ENCODE results near the gene ABHD17C.
A peak's percentile ranks its signal among the peaks of the same experiment; 100 is the strongest.

Gene ABHD17C

GRCh38 chr15:80769153-80769828 is 74.2 kb downstream of the ABHD17C start:
- DNase-seq = no peak

- DNase-seq = no peak
Measured at GRCh38 chr15:80769829-80770705, 75.0 kb downstream of the ABHD17C start.

- DNase-seq = no peak
Measured at GRCh38 chr15:80773122-80773551, 78.0 kb downstream of the ABHD17C start.

- DNase-seq = no peak
Measured at GRCh38 chr15:80773792-80774352, 78.8 kb downstream of the ABHD17C start.

DNA sequence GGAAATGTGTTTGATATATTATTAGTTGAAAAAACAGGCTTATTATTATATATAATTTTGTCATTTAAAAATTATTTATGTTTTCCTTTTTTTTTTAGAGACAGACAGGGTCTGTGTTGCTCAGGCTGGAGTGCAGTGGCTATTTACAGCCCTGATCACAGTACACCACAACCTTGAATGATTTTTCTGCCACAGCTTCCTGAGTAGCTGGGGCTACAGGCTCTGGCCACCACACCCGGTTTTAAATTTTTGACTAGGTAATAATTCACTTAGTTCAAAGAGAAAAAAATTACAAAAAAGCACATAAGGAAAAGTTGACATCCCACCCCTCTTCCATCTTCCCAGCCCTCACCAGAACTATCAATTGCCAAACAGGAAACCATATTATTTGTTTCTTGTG is 79.4 kb downstream of the ABHD17C start:
- DNase-seq = no peak

DNA sequence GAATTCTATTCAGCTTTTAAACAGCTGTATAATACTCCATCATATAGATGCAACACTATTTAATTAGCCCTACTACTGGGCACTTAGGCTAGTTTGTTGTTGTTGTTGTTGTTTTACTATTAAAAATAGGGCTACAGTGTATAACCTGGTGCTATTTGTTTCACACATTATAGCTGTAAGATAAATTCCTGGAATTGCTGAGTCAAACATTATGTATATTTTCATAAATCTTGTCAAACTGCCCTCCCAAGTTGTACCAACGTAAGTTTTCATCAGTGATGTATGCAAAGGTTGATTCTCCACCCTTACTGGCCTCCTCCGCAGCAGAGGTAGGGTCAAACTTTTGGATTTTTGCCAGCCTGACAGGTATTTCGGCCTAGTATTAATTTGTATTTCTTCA is 80.2 kb downstream of the ABHD17C start:
- DNase-seq = no peak

GRCh38 chr15:80776420-80777045 is 81.4 kb downstream of the ABHD17C start:
- peak; percentile 76 for DNase-seq

- DNase-seq = no peak
Measured at GRCh38 chr15:80777137-80777536, 82.0 kb downstream of the ABHD17C start.

DNA sequence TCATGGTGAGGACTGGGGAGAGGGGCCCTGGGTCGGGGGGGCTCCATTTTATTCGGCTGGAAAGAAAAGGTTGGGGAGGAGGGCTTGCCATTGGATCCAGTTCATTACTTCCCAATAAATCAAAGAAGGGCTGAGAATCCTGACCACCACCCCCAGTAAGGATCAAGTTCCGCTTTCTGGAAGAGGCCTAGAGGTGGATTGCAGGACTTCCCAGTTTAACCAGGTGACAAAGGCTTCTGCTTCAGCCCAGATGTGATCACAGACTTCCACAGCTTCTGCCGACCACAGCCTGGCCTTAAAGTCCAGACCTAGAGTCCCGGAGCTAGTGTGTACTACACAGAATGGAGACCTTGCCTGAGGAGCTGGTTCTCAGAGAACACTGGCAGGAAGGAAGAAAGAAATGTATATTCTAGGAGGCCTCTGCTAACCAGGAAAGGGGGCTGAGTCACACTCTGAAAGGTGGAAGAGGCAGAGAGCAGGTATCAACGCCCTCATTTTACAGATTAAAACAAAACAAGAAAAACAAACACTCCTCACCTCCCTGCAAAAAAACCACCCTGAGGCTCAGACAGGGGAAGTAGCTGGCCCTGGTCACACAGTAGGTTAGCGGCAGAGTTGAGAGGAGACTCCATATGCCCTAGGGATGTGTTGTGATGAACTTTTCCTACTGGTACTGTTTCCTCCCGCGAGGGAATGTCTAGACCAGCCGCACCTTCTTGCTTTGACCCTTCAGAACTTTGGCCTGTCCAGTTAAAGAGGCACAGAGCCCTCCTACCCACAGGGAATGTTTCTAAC is 82.9 kb downstream of the ABHD17C start:
- no peak for DNase-seq

GRCh38 chr15:80778621-80778963 is 83.5 kb downstream of the ABHD17C start:
- DNase-seq = no peak

DNA sequence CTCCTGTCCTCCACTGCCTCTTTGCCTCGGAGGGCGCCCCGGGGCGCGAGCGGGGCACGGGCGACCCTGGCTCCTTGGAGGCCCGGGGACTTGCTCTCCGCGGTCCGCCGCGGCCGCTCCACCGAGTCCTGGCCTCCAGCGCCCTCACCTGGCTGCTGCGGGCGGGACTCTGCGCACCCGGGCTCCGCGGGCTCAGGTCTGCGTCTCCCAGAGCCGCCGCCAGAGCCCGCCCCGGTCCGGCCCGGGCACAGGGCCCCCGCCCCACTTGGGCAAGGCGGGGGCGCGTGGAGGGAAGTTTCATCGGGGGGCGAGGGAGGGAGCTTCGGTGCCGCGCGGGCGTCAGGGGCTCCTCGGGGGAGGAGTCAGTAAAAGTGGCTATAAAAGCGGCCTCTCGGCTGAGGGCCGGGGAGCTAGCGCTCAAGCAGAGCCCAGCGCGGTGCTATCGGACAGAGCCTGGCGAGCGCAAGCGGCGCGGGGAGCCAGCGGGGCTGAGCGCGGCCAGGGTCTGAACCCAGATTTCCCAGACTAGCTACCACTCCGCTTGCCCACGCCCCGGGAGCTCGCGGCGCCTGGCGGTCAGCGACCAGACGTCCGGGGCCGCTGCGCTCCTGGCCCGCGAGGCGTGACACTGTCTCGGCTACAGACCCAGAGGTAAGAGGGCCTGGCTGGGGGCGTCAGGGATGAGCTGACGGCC is 84.0 kb downstream of the ABHD17C start, which contains the start of gene CEMIP:
CEMIP (plus strand) TSS at position 407 of the 694 bp plus-strand sequence. CDS start 94,510 bp downstream, outside the sequence.
- peak; percentile 79 for DNase-seq

GRCh38 chr15:80779658-80780415 is 84.7 kb downstream of the ABHD17C start:
- no peak for DNase-seq

- peak; percentile 16 for DNase-seq
Measured at GRCh38 chr15:80780416-80781221, 85.5 kb downstream of the ABHD17C start.

- DNase-seq = peak; percentile 41
Measured at GRCh38 chr15:80783260-80783659, 88.2 kb downstream of the ABHD17C start.

DNA sequence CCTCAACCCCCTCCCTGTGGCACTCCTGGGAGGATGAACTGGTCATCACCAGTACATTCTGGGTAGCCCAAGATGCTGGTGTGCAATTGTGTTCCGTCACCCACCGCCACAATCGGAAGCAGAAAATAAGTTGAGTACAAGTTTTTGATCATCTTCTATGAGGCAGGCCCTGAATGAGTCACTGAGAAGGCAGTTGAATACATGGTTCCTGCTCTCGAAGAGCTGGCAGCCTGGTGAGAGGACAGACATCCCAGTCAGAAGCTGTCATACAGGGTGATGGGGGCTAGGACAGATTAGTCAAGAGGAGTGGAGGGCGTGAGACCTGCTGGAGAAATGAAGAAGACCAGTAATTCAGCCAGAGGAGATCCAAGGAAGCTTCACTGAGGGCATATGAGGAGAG is 90.2 kb downstream of the ABHD17C start:
- peak; percentile 53 for DNase-seq

DNA sequence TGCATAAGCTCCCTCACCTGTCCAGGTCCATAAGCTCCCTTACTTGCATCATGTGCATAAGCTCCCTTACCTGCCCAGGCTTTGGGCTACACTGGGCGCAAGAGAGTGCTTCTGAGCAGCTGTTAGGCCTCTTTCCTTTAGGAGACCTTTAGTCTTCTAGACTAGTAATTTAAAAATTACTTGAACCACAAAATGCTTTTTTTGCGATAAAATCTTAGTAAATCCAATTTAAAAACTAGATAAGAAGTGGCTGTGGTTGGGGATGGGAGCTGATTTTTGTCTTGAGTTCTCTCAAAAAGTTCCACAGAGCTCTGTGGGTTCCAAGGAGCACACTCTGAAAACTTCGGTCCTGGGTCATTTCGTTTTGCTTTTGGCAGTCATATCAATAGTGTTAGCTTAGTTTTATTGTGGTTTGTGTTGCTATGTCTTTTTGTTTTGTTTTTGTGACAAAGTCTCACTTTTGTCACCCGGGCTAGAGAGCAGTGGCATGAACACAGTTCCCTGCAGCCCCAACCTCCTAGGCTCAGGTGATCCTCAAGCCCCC is 90.8 kb downstream of the ABHD17C start:
- DNase-seq = peak; percentile 52

DNA sequence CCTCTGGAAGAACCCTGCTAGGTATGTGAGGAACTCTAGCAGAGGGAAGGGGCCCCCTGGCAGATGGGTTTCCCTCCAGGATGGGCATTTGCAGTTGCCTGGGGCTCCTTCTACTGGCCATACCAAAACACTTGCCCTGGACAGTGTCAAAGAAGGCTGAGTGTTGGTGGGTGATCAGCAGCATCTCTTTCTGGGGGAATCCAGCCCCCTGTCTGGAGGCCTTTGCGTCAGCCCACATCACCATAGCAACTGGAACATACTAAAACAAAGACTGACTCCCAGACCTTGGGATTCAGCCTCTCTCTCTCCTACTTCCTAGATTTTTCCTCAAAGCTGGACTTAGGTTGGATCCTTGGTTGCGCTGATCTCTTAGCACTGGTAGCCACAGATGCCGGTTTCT is 92.2 kb downstream of the ABHD17C start:
- no peak for DNase-seq

DNA sequence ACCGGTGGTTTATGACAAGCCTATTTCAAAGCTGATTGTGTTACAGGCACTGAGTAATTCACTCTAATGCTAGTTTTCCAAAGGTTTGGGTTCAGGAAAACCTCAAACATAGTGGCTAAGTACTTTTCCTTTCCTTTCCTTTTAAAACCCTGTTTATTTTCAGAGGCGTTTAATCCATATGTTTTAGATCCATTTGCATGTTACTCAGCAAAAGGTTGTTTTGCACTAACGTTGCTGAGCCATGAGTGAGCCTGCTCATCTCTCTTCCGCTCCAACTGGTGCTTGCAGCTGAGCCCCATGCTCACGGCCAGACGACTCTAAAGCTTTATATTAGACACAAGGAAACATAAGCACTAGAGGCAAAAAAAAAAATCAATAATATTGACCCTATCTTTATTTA is 93.4 kb downstream of the ABHD17C start:
- no peak for DNase-seq

- DNase-seq = no peak
Measured at GRCh38 chr15:80789296-80789695, 94.2 kb downstream of the ABHD17C start.

GRCh38 chr15:80789796-80790195 is 94.7 kb downstream of the ABHD17C start:
- no peak for DNase-seq
